H1 (cell line): Measurements from ENCODE around the gene DLST. TPM values are rescaled to one million over a fixed set of nuclear protein-coding genes. Genes with fewer than 3 reads are reported as not detected.

Experiments
- CTCF ChIA-PET: fragments of 300-600 bp; sonication (Branson Sonifier 250); formaldehyde crosslinking; loops from one replicate; lab custom pipeline; 2021; ENCODE audit not compliant: partially characterized antibody; lab: Charles Lee
- POLR2A ChIA-PET: fragments of 300-600 bp; sonication (Branson Sonifier 250); formaldehyde crosslinking; loops from one replicate; lab custom pipeline; 2021; ENCODE audit warnings: inconsistent platforms; ENCODE audit not compliant: partially characterized antibody; lab: Charles Lee
- DNase-seq, 2 experiments: peaks; one replicate each; pipeline versions ENCODE4 v3.0.0 to v3.0.0-alpha.2; 2010 to 2022; ENCODE audit warnings: low spot score in 2 of 2, low read depth in 1 of 2, mixed read lengths in 1 of 2
- FAIRE-seq: peaks from 2 replicates; lab custom pipeline; 2011; peaks lifted over from hg19 to GRCh38; lab: Jason Lieb, UNC
- H2AFZ ChIP-seq: 2 replicates; pipeline ENCODE4 v1.8.1; 2012; ENCODE audit warnings: low read length, inconsistent platforms
- H2AK5ac ChIP-seq: 2 replicates; pipeline ENCODE4 v1.6.1; 2013; ENCODE audit warnings: low read depth, low read length
- H2BK120ac ChIP-seq: replicated peaks from 2 replicates; pipeline ENCODE3; 2013; ENCODE audit warnings: low read depth, low read length, inconsistent platforms
- H2BK12ac ChIP-seq: 2 replicates; pipeline ENCODE4 v1.6.1; 2013; ENCODE audit warnings: low read depth, low read length
- H2BK15ac ChIP-seq: 2 replicates; pipeline ENCODE4 v1.6.1; 2013; ENCODE audit warnings: low read length
- H2BK20ac ChIP-seq: 2 replicates; pipeline ENCODE4 v1.6.1; 2013; ENCODE audit warnings: low read length
- H2BK5ac ChIP-seq: 2 replicates; pipeline ENCODE4 v1.6.1; 2013; ENCODE audit warnings: low read depth, low read length
- H3K14ac ChIP-seq: 2 replicates; pipeline ENCODE4 v1.6.1; 2013; ENCODE audit warnings: inconsistent platforms; ENCODE audit not compliant: insufficient read length
- H3K18ac ChIP-seq: 2 replicates; pipeline ENCODE4 v1.6.1; 2013; ENCODE audit warnings: low read length; ENCODE audit errors: extremely low read depth
- H3K23ac ChIP-seq: 2 replicates; pipeline ENCODE4 v1.6.1; 2013; ENCODE audit warnings: inconsistent platforms; ENCODE audit not compliant: insufficient read length
- H3K23me2 ChIP-seq: 2 replicates; pipeline ENCODE4 v1.6.1; 2013; ENCODE audit warnings: low read depth, low read length
- H3K27ac ChIP-seq: 2 replicates; pipeline ENCODE4 v1.6.1; 2011; ENCODE audit warnings: low read depth, low read length, inconsistent platforms
- H3K27me3 ChIP-seq, 4 experiments: replicated peaks in 1 of 4; 1 replicate in 1 of 4; 2 replicates in 3 of 4; pipeline versions ENCODE4 v1.6.1 to v1.8.1; 2011 to 2013; ENCODE audit warnings: low read length in 3 of 4, mild to moderate bottlenecking in 3 of 4, inconsistent platforms in 2 of 4, mixed read lengths in 2 of 4, moderate library complexity in 1 of 4; ENCODE audit not compliant: control insufficient read depth in 3 of 4, insufficient read depth in 3 of 4; ENCODE audit errors: extremely low read depth in 1 of 4
- H3K36me3 ChIP-seq, 4 experiments: 2 replicates each; pipeline versions ENCODE4 v1.6.1 to v1.8.1; 2011 to 2013; ENCODE audit warnings: mild to moderate bottlenecking in 4 of 4, low read length in 3 of 4, moderate library complexity in 2 of 4, control low read depth in 1 of 4, inconsistent platforms in 1 of 4; ENCODE audit not compliant: insufficient read depth in 4 of 4, control insufficient read depth in 2 of 4
- H3K4ac ChIP-seq: replicated peaks from 2 replicates; pipeline ENCODE3; 2013; ENCODE audit warnings: low read length, low read depth, mixed read lengths, inconsistent platforms; ENCODE audit not compliant: insufficient read length
- H3K4me1 ChIP-seq, 4 experiments: replicated peaks in 1 of 4; 1 replicate in 1 of 4; 2 replicates in 3 of 4; pipeline versions ENCODE4 v1.6.1 to v1.8.1; 2011 to 2013; ENCODE audit warnings: low read length in 3 of 4, inconsistent platforms in 2 of 4, mixed read lengths in 1 of 4; ENCODE audit not compliant: insufficient read depth in 4 of 4, control insufficient read depth in 3 of 4
- H3K4me2 ChIP-seq, 2 experiments: 2 replicates each; pipeline versions ENCODE4 v1.6.1 to v1.8.1; 2011 to 2013; ENCODE audit warnings: low read depth in 2 of 2, low read length in 2 of 2, control low read depth in 1 of 2, inconsistent platforms in 1 of 2, mild to moderate bottlenecking in 1 of 2; ENCODE audit not compliant: insufficient read depth in 1 of 2
- H3K4me3 ChIP-seq, 4 experiments: fragments of 200-600, 300-600 bp in 1 of 4; sonication (generic), shearing (Covaris generic), sonication (Bioruptor Twin) in 1 of 4; 2 replicates each; pipeline versions ENCODE4 v1.5.1 to v1.8.1; 2011 to 2016; ENCODE audit warnings: low read length in 4 of 4, low read depth in 3 of 4, control low read depth in 2 of 4, inconsistent platforms in 2 of 4, mild to moderate bottlenecking in 2 of 4, mixed read lengths in 1 of 4, moderate library complexity in 1 of 4; ENCODE audit not compliant: insufficient read depth in 2 of 4; ENCODE audit errors: extremely low read depth in 1 of 4
- H3K56ac ChIP-seq: replicated peaks from 2 replicates; pipeline ENCODE3; 2013; ENCODE audit warnings: low read depth, mild to moderate bottlenecking, mixed read lengths, low read length, inconsistent platforms; ENCODE audit not compliant: insufficient read length
- H3K79me1 ChIP-seq: 2 replicates; pipeline ENCODE4 v1.6.1; 2013; ENCODE audit warnings: low read depth, low read length, control low read depth
- H3K79me2 ChIP-seq, 2 experiments: 2 replicates each; pipeline versions ENCODE4 v1.6.1 to v1.8.1; 2012 to 2013; ENCODE audit warnings: low read length in 2 of 2, mild to moderate bottlenecking in 2 of 2, inconsistent platforms in 1 of 2; ENCODE audit not compliant: insufficient read depth in 2 of 2, control insufficient read depth in 1 of 2
- H3K9ac ChIP-seq, 4 experiments: replicated peaks in 1 of 4; 1 replicate in 1 of 4; 2 replicates in 3 of 4; pipeline versions ENCODE4 v1.6.1 to v1.8.1; 2011 to 2013; ENCODE audit warnings: low read depth in 3 of 4, low read length in 3 of 4, control low read depth in 2 of 4, mild to moderate bottlenecking in 2 of 4, moderate library complexity in 2 of 4, inconsistent platforms in 1 of 4; ENCODE audit errors: extremely low read depth in 1 of 4
- H3K9me3 ChIP-seq, 2 experiments: 2 replicates each; pipeline versions ENCODE4 v1.6.1 to v1.8.1; 2012 to 2013; ENCODE audit warnings: mild to moderate bottlenecking in 2 of 2, moderate library complexity in 2 of 2, control low read depth in 1 of 2, inconsistent platforms in 1 of 2, low read depth in 1 of 2, low read length in 1 of 2, mixed read lengths in 1 of 2; ENCODE audit not compliant: insufficient read depth in 2 of 2
- H4K20me1 ChIP-seq, 2 experiments: replicated peaks in 1 of 2; 2 replicates each; pipeline versions ENCODE3 to v1.8.1; 2011 to 2013; ENCODE audit warnings: inconsistent platforms in 2 of 2, low read length in 2 of 2, mild to moderate bottlenecking in 1 of 2; ENCODE audit not compliant: insufficient read depth in 2 of 2, control insufficient read depth in 1 of 2
- H4K5ac ChIP-seq: 2 replicates; pipeline ENCODE4 v1.6.1; 2013; ENCODE audit warnings: low read length, low read depth, mixed read lengths, inconsistent platforms; ENCODE audit not compliant: insufficient read length
- H4K8ac ChIP-seq: 2 replicates; pipeline ENCODE4 v1.8.0; 2013; ENCODE audit warnings: mild to moderate bottlenecking, moderate library complexity, low read length, inconsistent platforms; ENCODE audit not compliant: insufficient read depth; ENCODE audit errors: extremely low read depth
- H4K91ac ChIP-seq: replicated peaks from 2 replicates; pipeline ENCODE3; 2013; ENCODE audit warnings: low read length, mixed read lengths, inconsistent platforms; ENCODE audit not compliant: insufficient read length
- CTBP2 ChIP-seq: IDR thresholded peaks from 2 replicates; pipeline ENCODE4 v1.7.0; 2011; ENCODE audit warnings: borderline replicate concordance, mild to moderate bottlenecking, moderate library complexity, mixed read lengths, low read length; ENCODE audit not compliant: insufficient read depth, insufficient read length
- FOSL1 ChIP-seq: IDR thresholded peaks from 2 replicates; pipeline ENCODE4 v1.6.1; 2011; ENCODE audit warnings: mild to moderate bottlenecking, low read depth, low read length, moderate library complexity; ENCODE audit not compliant: insufficient read depth
- KDM5A ChIP-seq: fragments of 200-600 bp; IDR thresholded peaks from 2 replicates; pipeline ENCODE4 v1.7.1; 2012; ENCODE audit warnings: mild to moderate bottlenecking, low read length, inconsistent platforms, mixed read lengths
- NRF1 ChIP-seq: IDR thresholded peaks from 2 replicates; pipeline ENCODE4 v1.6.1; 2011; ENCODE audit warnings: mild to moderate bottlenecking, low read depth, low read length, improper control_type of control experiment
- RBBP5 ChIP-seq: IDR thresholded peaks from 2 replicates; pipeline ENCODE4 v1.7.1; 2012; ENCODE audit warnings: low read depth, mild to moderate bottlenecking, inconsistent platforms, low read length, moderate library complexity, borderline replicate concordance
- RFX5 ChIP-seq: IDR thresholded peaks from 2 replicates; pipeline ENCODE4 v1.6.1; 2011; ENCODE audit warnings: low read depth, low read length, improper control_type of control experiment, borderline replicate concordance
- RXRA ChIP-seq: IDR thresholded peaks from 2 replicates; pipeline ENCODE4 v1.6.1; 2011; ENCODE audit warnings: low read depth, mild to moderate bottlenecking, low read length, moderate library complexity; ENCODE audit not compliant: insufficient read depth
- SIX5 ChIP-seq: IDR thresholded peaks from 2 replicates; pipeline ENCODE4 v1.6.1; 2011; ENCODE audit warnings: mild to moderate bottlenecking, low read depth, low read length
- SUZ12 ChIP-seq: fragments of 200-600 bp; sonication (generic); IDR thresholded peaks from 2 replicates; pipeline ENCODE4 v1.6.1; 2012; ENCODE audit warnings: mild to moderate bottlenecking, inconsistent platforms, low read length, moderate library complexity, mixed read lengths
- WGBS, 2 experiments: shearing (Covaris generic) in 1 of 2; methylation state at CpG; one replicate each; pipeline versions ENCODE4 v1.1.6 to v1.1.7; 2013 to 2015; ENCODE audit warnings: low lambda C conversion rate in 2 of 2, mixed read lengths in 2 of 2, inconsistent platforms in 1 of 2, low coverage in 1 of 2, missing lambda C conversion rate in 1 of 2; ENCODE audit not compliant: insufficient replicate concordance in 2 of 2, insufficient coverage in 1 of 2, insufficient read length in 1 of 2; ENCODE audit errors: extremely low coverage in 1 of 2, missing lambda C conversion rate in 1 of 2; 5-methylcytosine and 5-hydroxymethylcytosine counted together
- polyA plus RNA-seq, 7 experiments: library from polyadenylated mRNA; depleted of rRNA in 3 of 7; stranded (reverse) in 5 of 7; unstranded in 2 of 7; fragments of >200 nt in 5 of 7; fragments of 200-250 nt in 2 of 7; gene quantifications; 1 replicate in 5 of 7; 2 replicates in 1 of 7; 4 replicates in 1 of 7; pipeline versions ENCODE4 v1.2.1 to v1.2.3, GENCODE V29; 2011 to 2013; ENCODE audit warnings: missing spikeins in 2 of 7, mixed read lengths in 2 of 7
- total RNA-seq: library from RNA; stranded (reverse); fragmentation: NEBNext Ultra II Directional; extraction: Animal tissue kit (Norgen Biotek cat#: 25700); gene quantifications from 2 replicates; pipeline ENCODE4 v1.2.1, GENCODE V29; 2021
- TF ChIP-seq, protein P1 (sequence below), 3 experiments: IDR thresholded peaks; 1 replicate in 2 of 3; 2 replicates in 1 of 3; pipeline versions ENCODE4 v1.5.1 to v1.6.1; 2011; ENCODE audit warnings: low read length in 3 of 3, mild to moderate bottlenecking in 3 of 3, inconsistent platforms in 2 of 3, low read depth in 1 of 3, moderate library complexity in 1 of 3; ENCODE audit not compliant: insufficient read depth in 1 of 3; ENCODE audit errors: control extremely low read depth in 1 of 3

Gene DLST
- total and polyA plus RNA-seq, 2 of the 8 experiments (the other 6 are each of a cell fraction or from before 2014, with no cell fraction given), result 96.5 to 117 TPM

DNA sequence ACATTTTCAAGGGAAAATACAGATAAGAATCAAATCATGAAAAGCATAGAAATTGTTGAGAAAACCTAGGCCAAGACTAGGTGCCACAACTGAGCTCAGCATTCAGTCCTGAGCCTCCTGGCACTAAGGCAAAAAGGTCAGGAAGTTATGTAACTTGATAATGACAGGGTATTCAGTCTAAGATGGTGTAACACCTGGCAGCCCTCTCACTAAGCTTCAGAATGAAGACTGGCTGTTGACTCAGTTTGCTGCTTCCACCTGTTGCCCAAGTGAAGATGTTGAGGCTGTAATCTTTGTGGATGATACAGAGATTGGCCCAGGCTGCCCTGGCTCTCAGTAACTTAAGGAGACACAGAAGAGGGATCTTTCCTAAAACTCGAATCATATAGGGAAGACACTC is 25.4 kb upstream of the DLST start:
- Histone ChIP-seq H3K27me3 (no peaks in the 10 kb centered on the region), H2BK5ac (no peak overlapping the region), H3K4me3 (no peak overlapping the region), H3K36me3 (no peaks in the 10 kb centered on the region), H3K18ac (no peak overlapping the region), H4K91ac (no peak overlapping the region), H3K14ac (no peak overlapping the region), H4K5ac (no peak overlapping the region), H3K79me1 (no peaks in the 10 kb centered on the region), H3K23me2 (no peaks in the 10 kb centered on the region; the same call in 1 of the 2 replicates), H3K4me2 (no peak overlapping the region), H2BK12ac (no peak overlapping the region), H4K8ac (no peak overlapping the region), H4K20me1 (no peaks in the 10 kb centered on the region), H2BK15ac (no peak overlapping the region), H3K9me3 (no peaks in the 10 kb centered on the region), H3K4me1 (0 out of 7 replicates have a peak, but pooled peaks cover 0 to 2% (median 0%) of the 10 kb centered on the region in 4 experiments), H3K9ac (no peak overlapping the region), H2AK5ac (no peak overlapping the region), H3K27ac (no peak overlapping the region), H2AFZ (no peak overlapping the region), H3K56ac (no peak overlapping the region), H2BK120ac (no peak overlapping the region), H2BK20ac (no peak overlapping the region), H3K79me2 (no peaks in the 10 kb centered on the region), H3K23ac (no peak overlapping the region), H3K4ac (no peak overlapping the region)
- 80% methylated on average over 1 of the region's 1 CpG; no CpG with 5 or more reads in 1 of the 2 experiments for whole genome bisulfite sequencing, 2 experiments
- ChIA-PET CTCF (interaction anchor here (0.6 to 18.3 kb wide), 9 partner anchors 8 to 442 kb away, joined by 3 to 509 read pairs (median 5); partner anchors contain the start of genes DLST and PROX2), POLR2A (interaction anchor here (0.8 to 8.6 kb wide), 3 partner anchors 16 to 49 kb away, joined by 3 to 80 read pairs (median 7); partner anchors contain the start of gene DLST)
- DNase-seq (no peak), FAIRE-seq (no peak)
- TF ChIP-seq KDM5A (no peak), FOSL1 (no peak), SIX5 (no peak), RXRA (no peak), RFX5 (no peak), CTBP2 (no peak), NRF1 (no peak), RBBP5 (no peak), SUZ12 (no peak)
- TF ChIP-seq, protein P1, sequence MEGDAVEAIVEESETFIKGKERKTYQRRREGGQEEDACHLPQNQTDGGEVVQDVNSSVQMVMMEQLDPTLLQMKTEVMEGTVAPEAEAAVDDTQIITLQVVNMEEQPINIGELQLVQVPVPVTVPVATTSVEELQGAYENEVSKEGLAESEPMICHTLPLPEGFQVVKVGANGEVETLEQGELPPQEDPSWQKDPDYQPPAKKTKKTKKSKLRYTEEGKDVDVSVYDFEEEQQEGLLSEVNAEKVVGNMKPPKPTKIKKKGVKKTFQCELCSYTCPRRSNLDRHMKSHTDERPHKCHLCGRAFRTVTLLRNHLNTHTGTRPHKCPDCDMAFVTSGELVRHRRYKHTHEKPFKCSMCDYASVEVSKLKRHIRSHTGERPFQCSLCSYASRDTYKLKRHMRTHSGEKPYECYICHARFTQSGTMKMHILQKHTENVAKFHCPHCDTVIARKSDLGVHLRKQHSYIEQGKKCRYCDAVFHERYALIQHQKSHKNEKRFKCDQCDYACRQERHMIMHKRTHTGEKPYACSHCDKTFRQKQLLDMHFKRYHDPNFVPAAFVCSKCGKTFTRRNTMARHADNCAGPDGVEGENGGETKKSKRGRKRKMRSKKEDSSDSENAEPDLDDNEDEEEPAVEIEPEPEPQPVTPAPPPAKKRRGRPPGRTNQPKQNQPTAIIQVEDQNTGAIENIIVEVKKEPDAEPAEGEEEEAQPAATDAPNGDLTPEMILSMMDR (IDR thresholded peaks at IDR 0.05; ENCODE audit: control extremely low read depth in 1 of 3, insufficient read depth in 1 of 3, low read depth in 1 of 3, low read length in 3 of 3), result no peak
